ENCODE measurements around the gene SMPX.
"Not testable (repeated sequence)": the region's sequence is repeated elsewhere in the genome, so short reads cannot be mapped to it uniquely, and the experiment has no call there.

The SMPX gene

DNA sequence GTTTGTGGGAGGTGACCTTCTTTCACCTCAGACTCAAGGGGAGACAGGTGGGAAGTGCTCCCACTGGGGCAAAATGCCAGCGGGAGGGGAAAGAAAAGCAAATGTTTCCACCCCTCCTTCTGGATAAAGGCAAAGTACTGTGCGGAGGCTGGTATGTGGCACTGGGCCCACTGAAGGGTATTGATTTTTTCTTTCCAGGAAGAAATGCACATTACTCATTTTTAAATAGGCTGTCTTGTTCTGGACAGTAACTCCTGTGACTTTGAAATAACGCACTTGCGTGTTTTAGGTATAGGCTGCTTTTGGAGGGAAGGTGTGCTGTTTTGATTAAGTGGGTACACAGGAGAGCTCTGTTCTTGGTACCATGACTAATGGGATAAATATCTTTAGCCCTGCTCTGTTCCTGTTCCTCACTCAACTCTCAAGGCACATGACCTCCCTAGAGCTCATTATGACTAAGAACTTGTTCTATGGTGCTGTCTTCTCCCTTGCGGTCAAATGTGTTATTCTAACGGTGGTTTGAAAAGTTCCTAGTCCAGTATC is 40.8 kb upstream of the SMPX start:
- TF ChIP-seq, protein P1, sequence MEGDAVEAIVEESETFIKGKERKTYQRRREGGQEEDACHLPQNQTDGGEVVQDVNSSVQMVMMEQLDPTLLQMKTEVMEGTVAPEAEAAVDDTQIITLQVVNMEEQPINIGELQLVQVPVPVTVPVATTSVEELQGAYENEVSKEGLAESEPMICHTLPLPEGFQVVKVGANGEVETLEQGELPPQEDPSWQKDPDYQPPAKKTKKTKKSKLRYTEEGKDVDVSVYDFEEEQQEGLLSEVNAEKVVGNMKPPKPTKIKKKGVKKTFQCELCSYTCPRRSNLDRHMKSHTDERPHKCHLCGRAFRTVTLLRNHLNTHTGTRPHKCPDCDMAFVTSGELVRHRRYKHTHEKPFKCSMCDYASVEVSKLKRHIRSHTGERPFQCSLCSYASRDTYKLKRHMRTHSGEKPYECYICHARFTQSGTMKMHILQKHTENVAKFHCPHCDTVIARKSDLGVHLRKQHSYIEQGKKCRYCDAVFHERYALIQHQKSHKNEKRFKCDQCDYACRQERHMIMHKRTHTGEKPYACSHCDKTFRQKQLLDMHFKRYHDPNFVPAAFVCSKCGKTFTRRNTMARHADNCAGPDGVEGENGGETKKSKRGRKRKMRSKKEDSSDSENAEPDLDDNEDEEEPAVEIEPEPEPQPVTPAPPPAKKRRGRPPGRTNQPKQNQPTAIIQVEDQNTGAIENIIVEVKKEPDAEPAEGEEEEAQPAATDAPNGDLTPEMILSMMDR (IDR thresholded peaks at IDR 0.05; ENCODE audit: extremely low read depth, insufficient read depth, missing control alignments): no peak
- no peak for DNase-seq (ENCODE audit: low spot score)
- in situ Hi-C loops (cut with MboI; ENCODE audit: low pct_unique_long_range_greater_than_20kb, low sequenced_read_pairs, unreplicated experiment): no loop called here

DNA sequence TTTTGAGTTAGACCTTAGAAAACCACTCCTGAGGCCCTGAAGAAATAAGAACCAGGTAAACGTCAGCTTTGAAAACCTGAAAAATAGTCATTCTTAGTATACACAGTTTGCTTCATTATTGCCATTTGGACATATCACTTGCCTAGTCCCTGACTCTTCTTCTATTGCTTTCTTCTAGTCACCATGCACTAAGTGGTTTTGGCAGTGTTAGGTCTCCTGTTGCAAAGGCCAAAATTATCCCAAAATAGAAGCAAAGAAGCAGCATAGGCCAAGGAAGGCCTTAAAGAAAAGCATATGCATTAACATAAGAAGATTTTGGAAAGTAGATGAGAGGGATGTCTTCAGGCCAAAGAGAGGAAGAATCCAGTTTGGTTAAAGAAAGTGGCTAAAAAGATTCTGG is 24.1 kb upstream of the SMPX start:
- in situ Hi-C loops (cut with MboI; ENCODE audit: low pct_unique_long_range_greater_than_20kb, low sequenced_read_pairs, unreplicated experiment): no loop called here
- DNase-seq (ENCODE audit: low spot score): no peak
- TF ChIP-seq, protein P1 (IDR thresholded peaks at IDR 0.05; ENCODE audit: extremely low read depth, insufficient read depth, missing control alignments): no peak

DNA sequence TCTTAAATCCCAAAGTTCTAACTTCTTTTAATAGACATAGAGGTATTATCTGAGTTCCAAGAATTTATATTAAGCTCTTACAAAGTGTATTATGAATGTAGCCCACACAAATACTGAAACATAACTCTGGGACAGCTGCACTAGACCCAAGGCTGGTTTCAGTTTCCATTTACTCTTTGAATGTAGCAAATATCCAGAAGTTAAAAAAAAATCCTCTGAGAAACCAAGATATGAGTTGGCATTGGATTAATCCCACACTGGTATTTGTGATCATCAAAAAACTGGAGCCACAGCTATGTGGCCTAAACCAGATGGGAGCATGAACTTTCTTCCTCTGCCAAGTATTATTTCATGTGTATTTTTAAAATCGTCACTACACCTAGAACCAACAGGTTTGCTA is 23.6 kb upstream of the SMPX start:
- no peak for DNase-seq (ENCODE audit: low spot score)
- in situ Hi-C loops (cut with MboI; ENCODE audit: low pct_unique_long_range_greater_than_20kb, low sequenced_read_pairs, unreplicated experiment): no loop called here
- TF ChIP-seq, protein P1 (IDR thresholded peaks at IDR 0.05; ENCODE audit: extremely low read depth, insufficient read depth, missing control alignments): no peak

DNA sequence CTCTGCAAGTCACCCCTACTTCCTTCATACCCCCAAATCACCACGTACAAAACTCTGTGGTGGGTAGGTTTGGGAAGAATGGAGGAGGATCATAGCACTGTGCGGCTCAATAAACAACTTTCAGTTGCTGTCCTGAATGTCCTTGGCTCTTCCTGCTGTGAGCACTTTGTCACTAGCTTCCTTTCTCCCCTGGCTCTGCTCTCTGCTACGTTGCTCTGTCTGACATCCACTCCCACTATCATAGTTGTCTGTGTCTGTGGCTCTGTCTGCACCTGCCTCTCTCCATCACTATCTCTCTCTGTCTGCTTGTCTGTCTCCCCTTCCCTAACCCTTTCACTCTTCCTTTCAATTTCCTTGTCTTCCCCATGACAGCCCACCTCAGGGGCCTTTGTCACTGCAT is 21.2 kb upstream of the SMPX start:
- TF ChIP-seq, protein P1 (IDR thresholded peaks at IDR 0.05; ENCODE audit: extremely low read depth, insufficient read depth, missing control alignments): no peak
- in situ Hi-C loops (cut with MboI; ENCODE audit: low pct_unique_long_range_greater_than_20kb, low sequenced_read_pairs, unreplicated experiment): no loop called here
- no peak for DNase-seq (ENCODE audit: low spot score)

DNA sequence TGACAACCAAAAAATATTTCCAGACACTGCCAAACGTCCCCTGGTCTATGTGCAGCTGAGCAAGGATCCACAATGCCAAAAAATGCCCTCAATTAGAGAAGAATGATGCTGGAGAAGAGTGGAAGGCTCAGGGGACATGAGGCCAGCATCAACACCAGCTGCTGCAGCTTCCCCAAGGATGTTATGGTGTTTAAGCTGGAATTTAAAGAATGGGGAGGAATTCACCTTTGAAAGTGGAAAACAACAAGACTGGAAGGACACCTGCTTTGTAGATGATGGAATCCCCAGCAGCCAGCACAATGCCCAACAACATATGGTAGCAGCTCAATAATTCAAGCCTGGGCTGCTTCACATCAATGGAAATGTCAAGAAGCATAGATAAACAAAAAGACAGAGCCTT is 20.3 kb upstream of the SMPX start:
- DNase-seq (ENCODE audit: low spot score): no peak
- in situ Hi-C loops (cut with MboI; ENCODE audit: low pct_unique_long_range_greater_than_20kb, low sequenced_read_pairs, unreplicated experiment): no loop called here
- TF ChIP-seq, protein P1 (IDR thresholded peaks at IDR 0.05; ENCODE audit: extremely low read depth, insufficient read depth, missing control alignments): no peak

DNA sequence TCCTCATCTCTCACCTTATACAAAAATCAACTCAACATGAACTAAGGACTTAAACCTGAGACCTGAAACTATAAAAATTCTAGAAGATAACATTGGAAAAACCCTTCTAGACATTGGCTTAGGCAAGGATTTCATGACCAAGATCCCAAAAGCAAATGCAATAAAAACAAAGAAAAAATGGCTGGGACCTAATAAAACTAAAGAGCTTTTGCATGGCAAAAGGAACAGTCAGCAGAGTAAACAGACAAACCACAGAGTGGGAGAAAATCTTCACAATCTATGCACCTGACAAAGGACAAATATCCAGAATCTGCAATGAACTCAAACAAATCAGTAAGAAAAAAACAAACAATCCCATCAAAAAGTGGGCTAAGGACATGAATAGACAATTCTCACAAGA is 17.2 kb upstream of the SMPX start:
- in situ Hi-C loops (cut with MboI; ENCODE audit: low pct_unique_long_range_greater_than_20kb, low sequenced_read_pairs, unreplicated experiment); DNase-seq (ENCODE audit: low spot score): not testable (repeated sequence)

DNA sequence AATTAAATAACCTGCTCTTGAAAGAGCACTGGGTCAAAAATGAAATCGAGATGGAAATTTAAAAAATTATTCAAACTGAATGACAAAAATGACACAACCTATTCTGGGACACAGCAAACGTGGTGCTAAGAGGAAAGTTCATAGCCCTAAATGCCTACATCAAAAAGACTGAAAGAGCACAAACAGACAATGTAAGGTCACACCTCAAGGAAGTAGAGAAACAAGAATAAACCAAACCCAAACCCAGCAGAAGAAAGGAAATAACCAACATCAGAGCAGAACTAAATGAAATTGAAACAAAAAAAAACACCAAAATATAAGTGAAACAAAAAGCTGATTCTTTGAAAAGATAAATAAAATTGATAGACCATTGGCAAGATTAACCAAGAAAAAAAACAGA is 15.1 kb upstream of the SMPX start:
- DNase-seq (ENCODE audit: low spot score); in situ Hi-C loops (cut with MboI; ENCODE audit: low pct_unique_long_range_greater_than_20kb, low sequenced_read_pairs, unreplicated experiment): not testable (repeated sequence)

DNA sequence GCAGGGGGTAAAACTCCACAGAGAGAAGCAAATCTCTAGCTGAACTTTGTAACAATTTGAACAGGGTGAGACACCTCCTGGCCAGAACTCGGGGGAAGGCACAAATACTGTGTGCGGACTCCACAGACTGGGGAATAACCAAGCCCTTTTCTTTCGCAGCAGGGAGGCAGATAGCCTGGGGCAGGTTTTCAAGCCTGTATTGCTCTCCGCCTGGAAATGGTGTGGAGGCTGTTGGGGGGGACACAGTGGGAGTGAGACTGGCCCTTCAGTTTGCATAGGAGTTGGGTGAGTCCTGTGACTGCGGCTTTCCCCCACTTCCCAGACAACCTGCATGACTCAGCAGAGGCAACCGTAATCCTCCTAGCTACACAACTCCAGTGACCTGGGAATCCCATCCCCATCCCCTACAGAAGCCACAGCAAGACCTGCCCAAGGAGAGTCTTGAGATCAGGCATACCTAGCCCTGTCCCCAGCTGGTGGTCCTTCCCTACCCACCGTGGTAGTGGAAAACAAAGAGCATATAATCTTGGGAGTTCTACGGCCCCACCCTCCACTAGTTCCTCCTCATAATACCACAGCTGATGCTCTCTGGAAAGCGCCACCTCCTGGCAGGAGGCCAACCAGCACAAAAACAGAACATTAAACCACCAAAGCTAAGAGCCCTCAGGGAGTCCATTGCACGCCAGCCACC is 12.9 kb upstream of the SMPX start:
- TF ChIP-seq, protein P1 (IDR thresholded peaks at IDR 0.05; ENCODE audit: extremely low read depth, insufficient read depth, missing control alignments): no peak
- no peak for DNase-seq (ENCODE audit: low spot score)
- in situ Hi-C loops (cut with MboI; ENCODE audit: low pct_unique_long_range_greater_than_20kb, low sequenced_read_pairs, unreplicated experiment): no loop called here

Measured in GM13977 (cell line).